Left renal pelvis (tissue), 4 donors: ENCODE measurements around the gene HMOX2. TPM values are rescaled to one million over a fixed set of nuclear protein-coding genes. Genes with fewer than 3 reads are reported as not detected.

Source experiments
- DNase-seq, 4 donors: peaks; one replicate each; pipeline ENCODE4 v3.0.0-alpha.2; 2013; ENCODE audit warnings: low read depth in 4 of 4, low spot score in 3 of 4
- polyA plus RNA-seq, 4 donors: library from polyadenylated mRNA; unstranded; fragments of 120-200 nt; gene quantifications; one replicate each; pipeline ENCODE4 v1.2.1, GENCODE V29; 2013; ENCODE audit not compliant: insufficient read length in 4 of 4

The HMOX2 gene
- polyA plus RNA-seq, 4 donors = 47.5 to 53.7 (median 49.6) TPM

DNA sequence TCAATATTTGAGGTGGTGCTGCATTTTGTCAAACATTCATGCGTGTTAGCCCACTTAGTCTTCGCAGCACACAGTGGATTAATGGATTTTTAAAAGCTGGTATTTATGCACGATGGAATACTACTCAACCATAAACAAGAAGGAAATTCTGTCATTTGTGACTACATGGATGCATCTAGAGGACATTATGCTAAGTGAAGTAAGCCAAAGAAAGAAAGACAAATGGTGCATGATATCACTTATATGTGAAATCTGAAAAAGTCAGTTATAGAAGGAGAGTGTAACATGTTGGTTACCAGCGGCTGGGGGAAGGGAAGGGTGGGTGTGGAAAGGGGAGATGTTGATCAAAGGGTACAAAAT is 23.0 kb downstream of the HMOX2 start:
- DNase-seq = no peak

GRCh38 chr16:4500272-4500671 is 24.1 kb downstream of the HMOX2 start:
- DNase-seq = no peak

DNA sequence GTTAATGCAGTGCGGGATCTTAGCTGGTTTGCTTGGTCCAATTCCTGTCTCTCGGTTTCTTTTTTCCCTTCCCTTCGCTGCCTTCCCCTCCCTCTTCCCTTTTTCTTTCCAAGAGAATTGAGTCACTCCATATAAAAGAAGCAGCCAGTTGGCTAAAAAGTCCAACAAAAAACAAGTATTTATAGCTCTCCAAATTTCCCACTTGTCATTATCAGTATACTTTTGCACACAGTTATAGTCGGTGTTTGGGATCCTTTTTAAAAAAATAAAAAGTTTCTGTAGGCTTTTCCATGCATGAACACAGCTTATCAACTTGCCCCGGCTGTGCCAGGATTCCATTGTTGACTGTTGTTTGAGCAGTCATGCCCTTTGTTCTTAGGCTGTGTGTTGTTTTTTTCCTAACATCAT is 24.9 kb downstream of the HMOX2 start:
- DNase-seq = no peak

- DNase-seq = no peak
Measured at GRCh38 chr16:4505356-4506147, 29.4 kb downstream of the HMOX2 start.

DNA sequence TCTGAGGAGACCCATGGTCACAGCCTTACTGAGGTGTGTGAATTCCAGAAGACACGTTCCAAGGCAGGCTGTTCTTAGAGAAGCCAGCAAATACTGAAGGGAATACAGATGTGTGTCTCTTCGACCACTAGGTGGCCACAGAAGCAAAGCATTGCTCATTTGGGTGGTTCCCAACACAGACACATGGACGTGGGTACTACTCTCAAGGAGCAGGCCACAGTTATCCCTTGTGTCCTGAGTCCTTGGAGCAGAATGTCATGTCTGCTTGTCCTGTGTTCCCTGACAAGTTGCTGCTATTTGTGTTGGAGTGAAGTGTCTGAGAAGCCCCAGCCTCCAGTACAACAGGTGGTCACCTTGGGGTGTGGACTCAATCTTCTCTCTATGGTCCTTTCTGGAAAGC is 30.3 kb downstream of the HMOX2 start:
- DNase-seq = peak in 3 of 4 donors; percentile 33 to 48 (median 47)

DNA sequence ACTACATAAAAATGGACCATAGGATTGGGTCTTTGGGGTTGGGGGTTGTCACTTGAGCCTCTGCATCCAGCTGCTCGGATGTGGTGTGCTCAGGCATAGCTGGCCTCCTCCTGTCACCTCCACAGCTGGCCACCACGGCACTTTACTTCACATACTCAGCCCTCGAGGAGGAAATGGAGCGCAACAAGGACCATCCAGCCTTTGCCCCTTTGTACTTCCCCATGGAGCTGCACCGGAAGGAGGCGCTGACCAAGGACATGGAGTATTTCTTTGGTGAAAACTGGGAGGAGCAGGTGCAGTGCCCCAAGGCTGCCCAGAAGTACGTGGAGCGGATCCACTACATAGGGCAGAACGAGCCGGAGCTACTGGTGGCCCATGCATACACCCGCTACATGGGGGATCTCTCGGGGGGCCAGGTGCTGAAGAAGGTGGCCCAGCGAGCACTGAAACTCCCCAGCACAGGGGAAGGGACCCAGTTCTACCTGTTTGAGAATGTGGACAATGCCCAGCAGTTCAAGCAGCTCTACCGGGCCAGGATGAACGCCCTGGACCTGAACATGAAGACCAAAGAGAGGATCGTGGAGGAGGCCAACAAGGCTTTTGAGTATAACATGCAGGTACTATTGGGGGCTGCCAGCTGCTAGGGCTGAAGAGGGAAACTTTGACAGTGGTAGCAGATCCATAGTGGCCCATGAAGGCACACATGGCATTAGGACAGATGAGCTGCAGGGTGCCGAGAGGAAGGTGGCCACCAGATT is 31.6 kb downstream of the HMOX2 start:
- no peak for DNase-seq

GRCh38 chr16:4508806-4509205 is 32.6 kb downstream of the HMOX2 start:
- DNase-seq = no peak

GRCh38 chr16:4509420-4509819 is 33.2 kb downstream of the HMOX2 start:
- DNase-seq = no peak

DNA sequence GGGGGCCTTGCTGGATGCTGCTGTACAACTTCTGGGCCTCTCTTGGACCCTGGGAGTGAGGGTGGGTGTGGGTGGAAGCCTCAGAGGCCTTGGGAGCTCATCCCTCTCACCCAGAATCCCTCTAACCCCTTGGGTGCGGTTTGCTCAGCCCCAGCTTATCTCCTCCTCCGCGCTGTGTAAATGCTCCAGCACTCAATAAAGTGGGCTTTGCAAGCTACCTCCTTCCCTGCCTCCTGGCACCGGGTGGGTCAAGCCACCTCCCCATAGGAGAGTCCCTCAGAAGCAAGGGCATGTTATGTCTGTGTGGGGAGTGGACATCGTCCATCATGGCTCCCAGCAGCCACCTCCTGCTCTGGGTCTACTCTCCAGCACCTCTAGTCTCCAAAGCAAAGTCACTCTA is 33.9 kb downstream of the HMOX2 start:
- no peak for DNase-seq

DNA sequence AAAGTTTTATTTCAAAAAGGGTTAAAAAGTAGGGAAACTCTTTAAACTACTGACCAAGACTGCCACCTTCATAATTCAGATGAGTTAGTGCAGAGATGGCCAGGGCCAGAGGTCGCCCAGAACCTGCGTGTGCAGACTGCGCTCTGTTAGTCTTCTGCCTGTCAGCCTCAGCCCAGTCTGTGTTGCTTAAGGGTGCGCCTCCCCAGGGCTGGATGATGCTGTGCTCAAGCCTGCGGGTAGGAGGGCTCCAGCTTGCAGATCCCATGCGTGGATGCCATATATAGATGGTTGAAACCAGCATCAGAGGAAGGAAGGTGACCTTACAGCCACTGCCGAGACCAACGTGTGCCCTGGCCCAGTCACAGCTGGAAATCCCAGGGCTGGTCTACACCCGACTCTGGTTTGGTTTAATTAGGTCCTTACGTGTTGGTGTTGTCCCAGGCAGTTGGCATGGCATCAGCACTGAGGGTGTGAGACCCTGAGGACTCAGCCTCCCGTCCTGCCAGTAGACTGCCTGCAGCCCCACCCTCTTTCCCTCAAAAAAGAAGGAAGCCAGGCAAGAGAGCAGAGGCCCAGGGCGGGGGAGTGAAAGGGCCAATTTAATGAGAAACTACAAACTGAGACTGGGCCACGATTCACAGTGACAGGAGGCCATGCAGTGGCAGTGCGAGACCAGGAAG is 34.7 kb downstream of the HMOX2 start:
- DNase-seq = no peak

GRCh38 chr16:4511441-4512082 is 35.4 kb downstream of the HMOX2 start:
- no peak for DNase-seq

GRCh38 chr16:4512473-4512872 is 36.3 kb downstream of the HMOX2 start:
- no peak for DNase-seq

- DNase-seq = no peak
Measured at GRCh38 chr16:4513086-4513860, 37.1 kb downstream of the HMOX2 start.

DNA sequence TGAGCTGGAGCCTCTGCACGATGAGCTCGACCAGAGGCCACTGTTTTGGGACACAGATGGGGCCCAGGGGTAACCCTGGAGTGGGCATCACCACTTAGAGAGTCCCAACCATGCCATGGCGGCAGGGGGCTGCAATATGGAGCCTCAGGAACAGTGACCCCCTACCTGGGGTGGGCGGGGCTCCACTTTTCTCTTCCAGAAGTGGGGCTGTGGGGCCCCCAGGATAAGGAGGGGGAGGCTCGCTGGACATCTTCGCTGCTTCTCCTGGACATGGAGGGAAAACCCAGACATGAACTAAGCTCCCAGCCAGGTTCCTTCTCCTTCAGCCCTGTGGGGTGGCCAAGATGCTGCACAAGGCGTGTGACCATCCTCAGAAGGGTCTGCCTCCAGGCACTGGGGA is 37.7 kb downstream of the HMOX2 start:
- no peak for DNase-seq

DNA sequence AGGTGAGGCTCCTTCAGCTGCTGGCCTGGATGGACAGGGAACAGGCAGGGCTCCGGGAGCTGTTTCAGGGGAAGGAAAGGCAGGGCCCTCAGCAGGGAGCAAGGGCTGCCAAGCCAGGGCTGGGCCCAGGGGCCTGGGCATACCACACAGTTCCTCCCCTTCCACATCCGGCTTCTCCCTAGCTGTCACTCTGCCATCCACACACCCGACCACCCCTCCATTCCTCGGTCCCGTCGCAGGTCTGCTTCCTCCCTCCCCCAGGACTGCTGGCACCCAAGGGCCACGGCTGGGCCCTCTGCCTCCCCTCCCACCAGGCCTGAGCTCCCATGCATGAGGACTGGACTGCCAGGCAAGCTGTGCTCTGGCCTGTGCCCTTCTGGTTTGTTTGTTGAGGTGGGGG is 38.4 kb downstream of the HMOX2 start:
- DNase-seq = no peak

- DNase-seq = no peak
Measured at GRCh38 chr16:4515611-4516233, 39.5 kb downstream of the HMOX2 start.

GRCh38 chr16:4517812-4518680 is 41.8 kb downstream of the HMOX2 start:
- no peak for DNase-seq

- no peak for DNase-seq
Measured at GRCh38 chr16:4519274-4520058, 43.3 kb downstream of the HMOX2 start.
